Choroid plexus epithelial cell (primary cell): ENCODE measurements around the gene TMEM81.

Experiments
- DNase-seq: peaks from one replicate; pipeline ENCODE4 v3.0.0-alpha.2; 2010; ENCODE audit warnings: low read depth
- H3K4me3 ChIP-seq: 2 replicates; pipeline ENCODE4 v1.5.1; 2011; ENCODE audit warnings: low read depth, mild to moderate bottlenecking, control low read depth, low read length, moderate library complexity
- CTCF ChIP-seq: conservative IDR thresholded peaks from 2 replicates; pipeline ENCODE4 v1.5.1; 2011; ENCODE audit warnings: low read depth, mild to moderate bottlenecking, control low read depth, inconsistent platforms, low read length, moderate library complexity

The TMEM81 gene

GRCh38 chr1:205067031-205067430 lies 17.2 kb downstream of the TMEM81 start:
- no peak for TF ChIP-seq CTCF
- DNase-seq: no peak
- H3K4me3 ChIP-seq: no peak overlapping the region

DNA sequence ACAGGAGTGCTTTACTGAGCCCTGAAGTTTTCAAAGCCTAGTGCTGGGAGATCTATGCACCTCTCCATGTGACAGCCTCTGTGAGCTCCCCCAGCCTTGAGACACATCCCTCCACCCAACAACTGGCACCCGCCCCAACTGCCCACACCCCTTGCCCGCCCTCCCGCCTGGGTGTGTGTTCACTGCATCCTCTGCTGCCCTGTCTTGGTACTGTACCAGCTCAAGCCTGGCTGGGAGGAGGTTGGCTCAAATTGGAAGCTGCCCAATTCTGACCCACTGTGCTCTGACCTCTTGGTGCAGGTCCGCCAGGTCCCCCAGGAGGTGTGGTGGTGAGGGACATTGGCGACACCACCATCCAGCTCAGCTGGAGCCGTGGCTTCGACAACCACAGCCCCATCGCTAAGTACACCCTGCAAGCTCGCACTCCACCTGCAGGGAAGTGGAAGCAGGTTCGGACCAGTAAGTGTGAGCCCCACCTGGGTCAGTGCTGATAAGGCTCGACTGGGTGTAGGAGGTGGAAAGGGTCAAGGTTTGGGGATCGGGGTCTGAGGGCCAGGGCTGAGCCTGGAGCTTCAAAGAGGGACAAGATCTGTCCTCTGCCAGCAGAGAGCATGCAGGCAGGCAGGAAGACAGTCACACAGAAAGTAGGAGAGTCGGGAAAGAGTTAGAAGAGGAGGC lies 18.0 kb downstream of the TMEM81 start:
- H3K4me3 ChIP-seq: no peak overlapping the region
- peak; percentile 10 for DNase-seq
- TF ChIP-seq CTCF: peak; percentile 32

DNA sequence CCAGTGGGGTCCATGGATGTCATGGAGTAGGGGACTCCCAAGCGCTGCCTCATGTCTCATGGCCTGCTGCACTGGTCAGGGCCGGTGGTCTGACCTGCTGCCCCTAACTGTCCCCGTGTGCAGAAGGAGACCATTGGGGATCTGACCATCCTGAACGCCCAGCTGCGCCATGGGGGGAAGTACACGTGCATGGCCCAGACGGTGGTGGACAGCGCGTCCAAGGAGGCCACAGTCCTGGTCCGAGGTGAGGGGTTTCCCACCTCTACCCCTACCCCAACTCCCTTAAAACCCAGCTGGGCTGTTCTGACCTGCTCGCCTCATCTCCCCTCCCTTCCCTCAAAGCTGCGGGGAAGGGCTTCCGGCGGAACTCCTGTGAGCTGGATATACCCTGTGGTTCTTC lies 18.6 kb downstream of the TMEM81 start:
- TF ChIP-seq CTCF: no peak
- no peak overlapping the region for H3K4me3 ChIP-seq
- no peak for DNase-seq

DNA sequence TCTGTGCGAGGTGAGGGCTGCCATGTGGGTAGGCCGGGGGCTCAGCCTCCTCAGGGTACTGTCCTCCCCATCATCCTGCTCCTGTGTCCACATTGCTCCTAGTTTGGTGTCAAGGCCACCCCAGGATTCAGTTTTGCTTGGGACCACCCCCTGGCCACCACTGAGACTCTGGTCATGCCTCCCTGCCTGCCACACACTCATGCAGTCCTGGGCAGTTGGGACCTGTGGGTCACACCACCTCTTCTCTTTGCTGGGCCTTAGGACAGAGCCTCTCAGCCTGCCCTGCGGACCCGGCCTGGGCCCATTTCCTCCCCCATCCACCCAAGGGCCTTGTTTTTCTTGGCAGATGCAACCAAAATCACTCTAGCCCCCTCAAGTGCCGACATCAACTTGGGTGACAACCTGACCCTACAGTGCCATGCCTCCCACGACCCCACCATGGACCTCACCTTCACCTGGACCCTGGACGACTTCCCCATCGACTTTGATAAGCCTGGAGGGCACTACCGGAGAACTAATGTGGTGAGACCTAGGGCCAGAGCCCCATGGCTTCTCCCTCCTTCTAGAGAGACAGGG lies 19.4 kb downstream of the TMEM81 start:
- TF ChIP-seq CTCF: no peak
- no peak for DNase-seq
- H3K4me3 ChIP-seq: no peak overlapping the region

DNA sequence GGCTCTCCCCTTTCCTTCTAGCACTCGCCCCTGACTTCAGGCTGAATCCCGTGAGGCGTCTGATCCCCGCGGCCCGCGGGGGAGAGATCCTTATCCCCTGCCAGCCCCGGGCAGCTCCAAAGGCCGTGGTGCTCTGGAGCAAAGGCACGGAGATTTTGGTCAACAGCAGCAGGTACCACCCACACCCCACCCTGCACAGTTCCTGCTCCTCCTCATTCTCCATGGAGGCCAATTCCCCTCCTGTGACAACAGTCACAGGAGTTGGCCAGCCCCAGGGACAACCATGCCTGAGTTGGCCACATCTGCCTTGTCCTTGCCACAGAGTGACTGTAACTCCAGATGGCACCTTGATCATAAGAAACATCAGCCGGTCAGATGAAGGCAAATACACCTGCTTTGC lies 20.0 kb downstream of the TMEM81 start:
- DNase-seq: no peak
- H3K4me3 ChIP-seq: no peak overlapping the region
- no peak for TF ChIP-seq CTCF

- no peak for DNase-seq
- no peak overlapping the region for H3K4me3 ChIP-seq
- no peak for TF ChIP-seq CTCF
Observed at GRCh38 chr1:205062895-205063294, 21.4 kb downstream of the TMEM81 start.

GRCh38 chr1:205062319-205062718 lies 21.9 kb downstream of the TMEM81 start:
- no peak overlapping the region for H3K4me3 ChIP-seq
- TF ChIP-seq CTCF: no peak
- no peak for DNase-seq
